ENCODE measurements around the gene FRAS1. TPM values are rescaled to one million over a fixed set of nuclear protein-coding genes. Genes with fewer than 3 reads are reported as not detected.

FRAS1 gene
- total and polyA plus RNA-seq, 2 of the 8 experiments (the other 6 are each of a cell fraction or from before 2014, with no cell fraction given) = 38.5 to 109 TPM

DNA sequence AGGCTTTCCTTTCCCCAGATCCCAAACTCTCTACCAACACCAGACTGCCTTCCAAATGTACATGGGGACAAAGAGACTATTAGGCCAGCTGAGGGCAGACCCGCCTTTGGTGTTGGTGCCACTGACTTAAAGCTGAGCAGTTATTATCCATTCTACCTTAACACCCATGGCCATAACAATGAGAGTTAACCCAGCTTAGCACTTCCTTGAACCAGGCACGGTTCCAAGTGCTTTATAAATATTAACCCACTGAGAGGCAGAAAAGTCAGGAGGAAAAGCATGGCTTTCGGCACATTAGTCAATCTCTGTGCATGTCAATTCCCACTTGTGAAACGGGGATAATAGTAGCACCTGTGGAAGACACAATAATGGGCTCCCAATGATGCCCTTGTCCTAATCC, 251.4 kb downstream of the FRAS1 start:
- Histone ChIP-seq H3K4me3 (ENCODE audit: extremely low read depth in 1 of 4, insufficient read depth in 2 of 4, low read depth in 3 of 4, low read length in 4 of 4) (no peak overlapping the region), H4K8ac (ENCODE audit: extremely low read depth, insufficient read depth, low read length) (no peak overlapping the region), H2BK12ac (ENCODE audit: low read depth, low read length) (no peak overlapping the region), H3K56ac (replicated peaks; ENCODE audit: insufficient read length, low read depth, low read length) (no peak overlapping the region), H3K9ac (replicated peaks in 1 of 4; ENCODE audit: extremely low read depth in 1 of 4, low read depth in 3 of 4, low read length in 3 of 4) (no peak overlapping the region; a peak in 1 of 7 replicates), H3K9me3 (ENCODE audit: insufficient read depth in 2 of 2, low read depth in 1 of 2, low read length in 1 of 2) (no peaks in the 10 kb centered on the region), H2AK5ac (ENCODE audit: low read depth, low read length) (no peak overlapping the region), H3K27me3 (replicated peaks in 1 of 4; ENCODE audit: control insufficient read depth in 3 of 4, extremely low read depth in 1 of 4, insufficient read depth in 3 of 4, low read length in 3 of 4) (no peaks in the 10 kb centered on the region), H3K14ac (ENCODE audit: insufficient read length) (no peak overlapping the region), H2BK20ac (ENCODE audit: low read length) (no peak overlapping the region), H4K5ac (ENCODE audit: insufficient read length, low read depth, low read length) (no peak overlapping the region), H3K27ac (ENCODE audit: low read depth, low read length) (no peak overlapping the region), H2BK15ac (ENCODE audit: low read length) (no peak overlapping the region), H3K4me2 (ENCODE audit: insufficient read depth in 1 of 2, low read depth in 2 of 2, low read length in 2 of 2) (no peak overlapping the region), H2AFZ (ENCODE audit: low read length) (no peak overlapping the region), H3K18ac (ENCODE audit: extremely low read depth, low read length) (no peak overlapping the region), H4K20me1 (replicated peaks in 1 of 2; ENCODE audit: control insufficient read depth in 1 of 2, insufficient read depth in 2 of 2, low read length in 2 of 2) (no peaks in the 10 kb centered on the region), H3K4me1 (replicated peaks in 1 of 4; ENCODE audit: control insufficient read depth in 3 of 4, insufficient read depth in 4 of 4, low read length in 3 of 4) (peaks cover 3 to 22% (median 10%) of the 10 kb centered on the region in 4 experiments; a peak in 6 of 7 replicates), H3K79me1 (ENCODE audit: low read depth, low read length) (no peaks in the 10 kb centered on the region), H3K23ac (ENCODE audit: insufficient read length) (no peak overlapping the region), H4K91ac (replicated peaks; ENCODE audit: insufficient read length, low read length) (no peak overlapping the region), H3K23me2 (ENCODE audit: low read depth, low read length) (no peaks in the 10 kb centered on the region), H3K4ac (replicated peaks; ENCODE audit: insufficient read length, low read depth, low read length) (no peak overlapping the region), H2BK120ac (replicated peaks; ENCODE audit: low read depth, low read length) (no peak overlapping the region), H3K79me2 (ENCODE audit: control insufficient read depth in 1 of 2, insufficient read depth in 2 of 2, low read length in 2 of 2) (no peaks in the 10 kb centered on the region), H2BK5ac (ENCODE audit: low read depth, low read length) (no peak overlapping the region), H3K36me3 (ENCODE audit: control insufficient read depth in 2 of 4, insufficient read depth in 4 of 4, low read length in 3 of 4) (peaks cover 5 to 34% (median 19%) of the 10 kb centered on the region in 4 experiments; a peak in 7 of 8 replicates)
- 79% methylated on average over 4 of the region's 4 CpGs; no CpG with 5 or more reads in 1 of the 2 experiments for WGBS, 2 experiments (ENCODE audit: extremely low coverage in 1 of 2, insufficient coverage in 1 of 2, insufficient read length in 1 of 2, insufficient replicate concordance in 2 of 2, low coverage in 1 of 2, low lambda C conversion rate in 2 of 2, missing lambda C conversion rate in 1 of 2)
- DNase-seq (ENCODE audit: low read depth in 1 of 2, low spot score in 2 of 2) (no peak), FAIRE-seq (no peak)
- POLR2A ChIA-PET (ENCODE audit: partially characterized antibody) = interaction anchor here (3.5 kb wide), 1 partner anchor 252 kb away, joined by 14 read pairs; the partner anchor contains the start of gene FRAS1
- TF ChIP-seq POLR2AphosphoS5 (IDR thresholded peaks at IDR 0.05; ENCODE audit: low read depth, low read length) (no peak), RFX5 (IDR thresholded peaks at IDR 0.05; ENCODE audit: borderline replicate concordance, low read depth, low read length) (no peak), TBP (IDR thresholded peaks at IDR 0.05; ENCODE audit: low read depth, low read length) (no peak)
- CTCF ChIA-PET (ENCODE audit: partially characterized antibody) = interaction anchor here (0.6 to 3.2 kb wide), 2 partner anchors 166 to 249 kb away, joined by 3 to 14 read pairs; no protein-coding TSS in a partner anchor

All from H1 (cell line).